T-helper 2 cell (primary cell): Measurements from ENCODE around the gene EXOSC10.
"Not testable (repeated sequence)": the region's sequence is repeated elsewhere in the genome, so short reads cannot be mapped to it uniquely, and the experiment has no call there.

Source experiments
- DNase-seq, 5 experiments: peaks; one replicate each; pipeline versions ENCODE4 v3.0.0 to v3.0.0-alpha.2; 2012 to 2022

The EXOSC10 gene

GRCh38 chr1:11059968-11060830 lies 39.5 kb downstream of the EXOSC10 start, which contains the start of gene SRM:
Gene SRM, minus strand, starts transcription at chr1:11060018. Its CDS starts 75 bp downstream, at chr1:11059943.
- peak; percentile 85 to 93 (median 86) for DNase-seq

- DNase-seq: peak in 1 of 5 experiments; percentile 22
Observed at GRCh38 chr1:11059155-11059967, 40.3 kb downstream of the EXOSC10 start.

GRCh38 chr1:11058595-11059154 lies 41.0 kb downstream of the EXOSC10 start:
- no peak for DNase-seq

GRCh38 chr1:11058026-11058425 lies 41.6 kb downstream of the EXOSC10 start:
- no peak for DNase-seq

- no peak for DNase-seq
Observed at GRCh38 chr1:11057477-11057876, 42.2 kb downstream of the EXOSC10 start.

- DNase-seq: no peak
Observed at GRCh38 chr1:11056504-11056903, 43.2 kb downstream of the EXOSC10 start.

GRCh38 chr1:11055676-11056075 lies 44.0 kb downstream of the EXOSC10 start:
- no peak for DNase-seq

- no peak for DNase-seq
Observed at GRCh38 chr1:11054666-11055065, 45.0 kb downstream of the EXOSC10 start.

GRCh38 chr1:11054181-11054580 lies 45.5 kb downstream of the EXOSC10 start:
- no peak for DNase-seq

- DNase-seq: no peak
Observed at GRCh38 chr1:11053758-11054137, 45.9 kb downstream of the EXOSC10 start.

- DNase-seq: no peak
Observed at GRCh38 chr1:11052839-11053757, 46.6 kb downstream of the EXOSC10 start.

- DNase-seq: peak in 1 of 5 experiments; percentile 26
Observed at GRCh38 chr1:11051781-11052511, 47.7 kb downstream of the EXOSC10 start.

GRCh38 chr1:11051121-11051520 lies 48.5 kb downstream of the EXOSC10 start:
- not testable (repeated sequence) for DNase-seq

GRCh38 chr1:11046625-11047365 lies 52.9 kb downstream of the EXOSC10 start, which contains the start of gene MASP2:
Gene MASP2, minus strand, starts transcription at chr1:11047239. Its CDS starts 32 bp downstream, at chr1:11047207.
- no peak for DNase-seq

- no peak for DNase-seq
Observed at GRCh38 chr1:11046270-11046566, 53.5 kb downstream of the EXOSC10 start.

- DNase-seq: no peak
Observed at GRCh38 chr1:11045428-11046269, 54.0 kb downstream of the EXOSC10 start.

- no peak for DNase-seq
Observed at GRCh38 chr1:11044849-11045427, 54.7 kb downstream of the EXOSC10 start.

- DNase-seq: no peak
Observed at GRCh38 chr1:11044086-11044848, 55.4 kb downstream of the EXOSC10 start.
